Lower lobe of right lung (tissue), 2 donors: ENCODE measurements around the gene TIAM1. TPM values are rescaled to one million over a fixed set of nuclear protein-coding genes. Genes with fewer than 3 reads are reported as not detected.

Experiments
- ATAC-seq, 2 donors: fragments of 200-7000 bp; cut with Tn5 transposase; one replicate each; pipeline ENCODE4 v1.9.1; 2020 to 2022; ENCODE audit warnings: mild to moderate bottlenecking in 2 of 2, moderate library complexity in 2 of 2
- DNase-seq: peaks from one replicate; pipeline ENCODE4 v3.0.0-alpha.2; 2020
- H3K27ac ChIP-seq: fragments of 200-600 bp; one replicate; pipeline ENCODE4 v1.8.0; 2022
- H3K27me3 ChIP-seq: fragments of 200-600 bp; one replicate; pipeline ENCODE4 v1.8.0; 2022; ENCODE audit warnings: low read depth
- H3K36me3 ChIP-seq: fragments of 200-600 bp; one replicate; pipeline ENCODE4 v1.8.0; 2022; ENCODE audit warnings: mild to moderate bottlenecking
- H3K4me1 ChIP-seq: fragments of 200-600 bp; one replicate; pipeline ENCODE4 v1.8.0; 2022
- H3K4me3 ChIP-seq: fragments of 200-600 bp; one replicate; pipeline ENCODE4 v1.8.0; 2022; ENCODE audit warnings: mild to moderate bottlenecking
- H3K9me3 ChIP-seq: fragments of 200-600 bp; one replicate; pipeline ENCODE4 v1.8.0; 2022
- CTCF ChIP-seq: fragments of 200-600 bp; IDR thresholded peaks from one replicate; pipeline ENCODE4 v1.8.0; 2022; ENCODE audit warnings: antibody characterized with exemption, mild to moderate bottlenecking
- intact Hi-C: fragments of 100-400 bp; cut with DNase I; formaldehyde crosslinking; loops from one replicate; pipeline ENCODE4 v1.11.0; 2022
- total RNA-seq: library from RNA; stranded (reverse); fragmentation: NEBNext Ultra II Directional; extraction: Animal tissue kit (Norgen Biotek cat#: 25700); gene quantifications from one replicate; pipeline ENCODE4 v1.2.1, GENCODE V29; 2021
- donor health status: DM: no; HTN: yes; CAD: no; lungs with severe emphysema.

Gene TIAM1
- total RNA-seq, 1 donor from 2014 or later = 45.5 TPM

- no peak for DNase-seq
- Histone ChIP-seq H3K4me3 (no peak overlapping the region), H3K36me3 (no peaks in the 10 kb centered on the region), H3K9me3 (no peaks in the 10 kb centered on the region), H3K27me3 (no peaks in the 10 kb centered on the region), H3K4me1 (no peaks in the 10 kb centered on the region), H3K27ac (no peak overlapping the region)
- TF ChIP-seq CTCF = no peak
- intact Hi-C loops = no loop called here
- no peak for ATAC-seq
These were observed 156.6 kb downstream of the TIAM1 start for GRCh38 chr21:31187499-31187898.

- H3K27me3 ChIP-seq = no peaks in the 10 kb centered on the region
- DNase-seq (no peak), ATAC-seq (no peak)
- no peaks in the 10 kb centered on the region for H3K36me3 ChIP-seq
- intact Hi-C loops = no loop called here
- no peak for TF ChIP-seq CTCF
- H3K4me1 ChIP-seq = no peaks in the 10 kb centered on the region
- no peak overlapping the region for H3K4me3 ChIP-seq
- H3K9me3 ChIP-seq = no peaks in the 10 kb centered on the region
- no peak overlapping the region for H3K27ac ChIP-seq
These were observed 157.1 kb downstream of the TIAM1 start for GRCh38 chr21:31186916-31187315.

- no peak for TF ChIP-seq CTCF
- Histone ChIP-seq H3K4me3 (no peak overlapping the region), H3K27ac (no peak overlapping the region), H3K27me3 (no peaks in the 10 kb centered on the region), H3K36me3 (no peaks in the 10 kb centered on the region), H3K4me1 (no peaks in the 10 kb centered on the region), H3K9me3 (no peaks in the 10 kb centered on the region)
- no peak for ATAC-seq
- DNase-seq = no peak
- intact Hi-C loops = no loop called here
These were observed 158.4 kb downstream of the TIAM1 start for GRCh38 chr21:31185663-31186062.

GRCh38 chr21:31184876-31185275 lies 159.2 kb downstream of the TIAM1 start:
- ATAC-seq (no peak), DNase-seq (no peak)
- intact Hi-C loops = no loop called here
- no peaks in the 10 kb centered on the region for H3K4me1 ChIP-seq
- H3K27me3 ChIP-seq = no peaks in the 10 kb centered on the region
- H3K4me3 ChIP-seq = no peak overlapping the region
- TF ChIP-seq CTCF = no peak
- no peaks in the 10 kb centered on the region for H3K9me3 ChIP-seq
- H3K36me3 ChIP-seq = no peaks in the 10 kb centered on the region
- H3K27ac ChIP-seq = no peak overlapping the region

GRCh38 chr21:31184459-31184858 lies 159.6 kb downstream of the TIAM1 start:
- Histone ChIP-seq H3K27me3 (no peaks in the 10 kb centered on the region), H3K4me1 (no peaks in the 10 kb centered on the region), H3K27ac (no peak overlapping the region), H3K36me3 (no peaks in the 10 kb centered on the region), H3K4me3 (no peak overlapping the region), H3K9me3 (no peaks in the 10 kb centered on the region)
- DNase-seq = no peak
- no peak for TF ChIP-seq CTCF
- ATAC-seq = no peak
- intact Hi-C loops = no loop called here
